Esophagus muscularis mucosa (tissue), 4 donors: Measurements from ENCODE around the gene CARF. TPM values are rescaled to one million over a fixed set of nuclear protein-coding genes. Genes with fewer than 3 reads are reported as not detected.

Source experiments
- DNase-seq: peaks from one replicate; pipeline ENCODE4 v3.0.0-alpha.2; 2017; ENCODE audit errors: extremely low spot score
- H3K27ac ChIP-seq, 4 donors: fragments of 200-600 bp; sonication (generic); replicated peaks in 1 of 4; 1 replicate in 3 of 4; 2 replicates in 1 of 4; pipeline ENCODE4 v1.5.1; 2016 to 2019; ENCODE audit warnings: mild to moderate bottlenecking in 1 of 4
- H3K27me3 ChIP-seq, 4 donors: fragments of 200-600 bp; sonication (generic); one replicate each; pipeline versions ENCODE4 v1.5.1 to v1.6.0; 2016 to 2019
- H3K36me3 ChIP-seq, 4 donors: fragments of 200-600 bp; sonication (generic); one replicate each; pipeline ENCODE4 v1.5.1; 2016 to 2019
- H3K4me1 ChIP-seq, 4 donors: fragments of 200-600 bp; sonication (generic); one replicate each; pipeline ENCODE4 v1.5.1; 2016 to 2019
- H3K4me3 ChIP-seq, 4 donors: fragments of 200-600 bp; sonication (generic); 1 replicate in 2 of 4; 2 replicates in 2 of 4; pipeline ENCODE4 v1.5.1; 2016 to 2019; ENCODE audit warnings: mild to moderate bottlenecking in 4 of 4, moderate library complexity in 1 of 4
- H3K9me3 ChIP-seq, 4 donors: fragments of 200-600 bp; sonication (generic); 1 replicate in 3 of 4; 2 replicates in 1 of 4; pipeline ENCODE4 v1.5.1; 2016 to 2019
- CTCF ChIP-seq, 3 experiments: fragments of 200-600 bp in 2 of 3; fragments of 450-650 bp in 1 of 3; sonication (generic) in 2 of 3; IDR thresholded peaks; one replicate each; pipeline ENCODE4 v1.5.1; 2017 to 2019; ENCODE audit warnings: antibody characterized with exemption in 3 of 3, mild to moderate bottlenecking in 2 of 3, moderate library complexity in 1 of 3
- EP300 ChIP-seq: sonication (generic); formaldehyde crosslinking; IDR thresholded peaks from one replicate; pipeline ENCODE4 v1.6.1; 2017; ENCODE audit warnings: antibody characterized with exemption
- POLR2A ChIP-seq: fragments of 450-650 bp; IDR thresholded peaks from one replicate; pipeline ENCODE4 v1.6.1; 2017; ENCODE audit warnings: antibody characterized with exemption, moderate library complexity, mild to moderate bottlenecking, low read depth
- POLR2AphosphoS5 ChIP-seq, 2 donors: sonication (generic); formaldehyde crosslinking; IDR thresholded peaks; one replicate each; pipeline ENCODE4 v1.6.1; 2017; ENCODE audit warnings: antibody characterized with exemption in 2 of 2
- WGBS: methylation state at CpG from one replicate; pipeline ENCODE4 v1.1.5; 2018; 5-methylcytosine and 5-hydroxymethylcytosine counted together
- intact Hi-C: fragments of 100-400 bp; cut with DNase I; formaldehyde crosslinking; loops from one replicate; pipeline ENCODE4 v1.15.1; 2023
- total RNA-seq, 4 donors: library from RNA; depleted of rRNA; stranded (reverse); fragments of >200 nt; gene quantifications; one replicate each; pipeline versions ENCODE4 v1.1.0 to v1.2.1, GENCODE V29; 2016

CARF gene
- total RNA-seq, 4 donors from 2014 or later: 8.0 to 16.6 (median 12.8) TPM

DNA sequence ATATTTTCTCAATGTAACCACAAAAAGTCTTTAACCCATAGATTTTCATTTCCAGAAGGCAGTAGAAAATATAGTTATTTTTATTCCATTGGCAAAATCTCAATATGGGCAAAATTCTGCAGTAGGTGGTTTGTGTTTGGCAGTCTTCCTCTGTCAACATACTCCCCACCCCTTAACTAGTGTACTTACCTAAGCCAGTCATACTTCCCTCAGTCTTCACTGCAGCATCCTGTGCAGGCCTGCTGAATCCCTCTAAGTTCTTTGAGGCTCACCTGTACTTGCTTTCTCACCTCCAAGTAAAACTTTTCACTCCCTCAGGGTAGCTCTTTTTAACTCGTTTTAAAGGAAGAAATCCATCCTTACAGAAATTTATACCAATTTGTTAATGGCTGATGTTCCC is 6.8 kb downstream of the CARF start:
- Histone ChIP-seq H3K4me1 (peaks cover 0 to under 1% (median 0%) of the 10 kb centered on the region in 4 donors), H3K4me3 (no peak overlapping the region), H3K27me3 (no peaks in the 10 kb centered on the region), H3K27ac (no peak overlapping the region), H3K36me3 (peaks cover 8 to 43% (median 30%) of the 10 kb centered on the region in 4 donors), H3K9me3 (no peaks in the 10 kb centered on the region)
- TF ChIP-seq POLR2AphosphoS5 (IDR thresholded peaks at IDR 0.05): no peak
- no peak for TF ChIP-seq POLR2A
- no peak for TF ChIP-seq CTCF (IDR thresholded peaks at IDR 0.05)
- TF ChIP-seq EP300: no peak
- no peak for DNase-seq
- intact Hi-C loops: no loop called here
- WGBS: 91% methylated on average over 1 of the region's 1 CpG

DNA sequence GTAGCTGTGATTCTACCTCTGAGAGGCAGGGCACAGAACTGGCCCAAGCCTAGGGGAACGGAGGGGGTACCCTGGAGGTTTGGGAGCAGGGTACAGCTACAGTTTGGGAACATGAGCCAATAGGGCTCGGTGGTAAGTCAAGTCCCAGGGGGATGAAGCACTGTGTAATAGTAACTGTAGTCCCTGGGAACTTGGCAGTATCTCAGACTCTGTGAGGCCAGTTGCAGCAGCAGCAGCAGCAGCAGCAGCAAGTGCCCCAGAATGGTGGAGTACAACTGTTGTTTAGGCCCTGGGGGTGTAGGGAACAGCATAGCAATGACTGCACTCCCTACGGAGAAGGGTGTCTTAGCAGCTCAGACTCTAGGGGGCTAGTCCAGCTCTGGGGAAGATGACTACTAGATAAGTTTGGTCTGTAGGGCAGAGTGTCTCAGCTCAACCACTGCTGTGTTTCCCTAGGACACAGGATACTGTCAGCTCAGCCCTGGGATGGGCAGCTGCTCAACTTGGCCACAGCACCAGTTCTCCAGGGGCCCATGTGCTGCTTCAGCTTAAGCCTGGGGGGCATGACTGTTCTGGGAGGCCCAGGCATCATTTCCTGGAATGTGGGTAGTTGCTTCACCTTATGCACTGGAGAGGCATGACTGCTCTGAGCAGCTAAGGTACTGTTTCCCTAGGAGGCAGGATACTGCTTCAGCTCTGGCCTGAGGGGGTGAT is 20.5 kb downstream of the CARF start:
- Histone ChIP-seq H3K27me3 (no peaks in the 10 kb centered on the region), H3K4me3 (no peak overlapping the region), H3K9me3 (no peaks in the 10 kb centered on the region), H3K36me3 (peaks cover 6 to 47% (median 14%) of the 10 kb centered on the region in 4 donors), H3K27ac (no peak overlapping the region), H3K4me1 (no peaks in the 10 kb centered on the region)
- DNase-seq: no peak
- WGBS: 76% methylated on average over 3 of the region's 3 CpGs
- intact Hi-C loops: no loop called here
- TF ChIP-seq EP300 (no peak), POLR2A (no peak), POLR2AphosphoS5 (IDR thresholded peaks at IDR 0.05) (no peak), CTCF (IDR thresholded peaks at IDR 0.05) (no peak)

DNA sequence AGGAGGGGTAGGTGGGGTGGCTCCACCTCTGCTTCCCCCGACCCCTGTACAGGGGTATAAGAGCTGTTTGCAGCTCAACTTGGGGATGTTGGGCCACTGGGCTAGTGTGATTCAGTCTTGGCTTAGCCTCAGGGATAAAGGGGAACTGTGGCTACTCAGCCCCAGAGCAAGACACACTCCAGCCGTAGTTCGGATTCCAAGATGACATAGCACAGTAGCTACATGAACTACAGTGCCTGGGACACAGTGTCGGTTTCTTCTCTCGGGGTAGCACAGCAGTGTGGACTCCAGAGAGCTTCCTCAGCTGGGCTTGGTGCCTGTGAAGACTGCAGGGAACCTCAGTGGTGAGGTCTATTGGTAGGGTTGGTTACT is 21.1 kb downstream of the CARF start:
- no peaks in the 10 kb centered on the region for H3K9me3 ChIP-seq
- intact Hi-C loops: no loop called here
- H3K4me3 ChIP-seq: no peak overlapping the region
- H3K27me3 ChIP-seq: no peaks in the 10 kb centered on the region
- no peaks in the 10 kb centered on the region for H3K4me1 ChIP-seq
- peaks cover 2 to 43% (median 13%) of the 10 kb centered on the region in 4 donors for H3K36me3 ChIP-seq
- no peak for DNase-seq
- WGBS: 94% methylated on average over 5 of the region's 5 CpGs
- no peak for TF ChIP-seq EP300
- no peak for TF ChIP-seq CTCF (IDR thresholded peaks at IDR 0.05)
- TF ChIP-seq POLR2A: no peak
- TF ChIP-seq POLR2AphosphoS5 (IDR thresholded peaks at IDR 0.05): no peak
- H3K27ac ChIP-seq: no peak overlapping the region

DNA sequence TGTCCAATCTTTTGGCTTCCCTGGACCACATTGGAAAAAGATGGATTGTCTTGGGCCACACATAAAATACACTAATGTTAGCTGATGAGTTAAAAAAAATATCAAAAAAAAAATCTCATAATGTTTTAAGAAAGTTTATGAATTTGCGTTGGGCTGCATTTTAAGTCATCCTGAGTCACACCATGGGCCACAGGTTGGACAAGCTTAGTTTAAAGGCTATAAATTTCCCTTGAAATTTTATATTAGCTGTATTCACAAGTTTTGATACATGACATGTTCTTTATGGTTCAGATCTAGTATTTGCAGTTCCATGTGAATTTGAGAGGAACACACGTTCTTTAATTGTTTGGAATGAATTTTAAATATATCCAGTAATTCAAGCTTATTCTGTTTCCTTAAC is 21.9 kb downstream of the CARF start:
- intact Hi-C loops: no loop called here
- no peak for TF ChIP-seq POLR2AphosphoS5 (IDR thresholded peaks at IDR 0.05)
- no peak for TF ChIP-seq POLR2A
- TF ChIP-seq EP300: no peak
- TF ChIP-seq CTCF (IDR thresholded peaks at IDR 0.05): no peak
- Histone ChIP-seq H3K4me3 (no peak overlapping the region), H3K4me1 (no peaks in the 10 kb centered on the region), H3K36me3 (peaks cover 3 to 43% (median 19%) of the 10 kb centered on the region in 4 donors), H3K27me3 (no peaks in the 10 kb centered on the region), H3K9me3 (no peaks in the 10 kb centered on the region), H3K27ac (no peak overlapping the region)
- 92% methylated on average over 2 of the region's 2 CpGs for WGBS
- no peak for DNase-seq

- Histone ChIP-seq H3K27me3 (no peaks in the 10 kb centered on the region), H3K4me1 (no peaks in the 10 kb centered on the region), H3K36me3 (peaks cover 8 to 46% (median 22%) of the 10 kb centered on the region in 4 donors), H3K4me3 (no peak overlapping the region), H3K27ac (no peak overlapping the region), H3K9me3 (no peaks in the 10 kb centered on the region)
- 100% methylated on average over 2 of the region's 2 CpGs for WGBS
- TF ChIP-seq POLR2AphosphoS5 (IDR thresholded peaks at IDR 0.05): no peak
- TF ChIP-seq POLR2A: no peak
- TF ChIP-seq EP300: no peak
- no peak for TF ChIP-seq CTCF (IDR thresholded peaks at IDR 0.05)
- intact Hi-C loops: no loop called here
- DNase-seq: no peak
Observed at GRCh38 chr2:202934456-202934855, 22.4 kb downstream of the CARF start.
